AG04450 (cell line): ENCODE data around the gene PTPMT1. TPM values are rescaled to one million over a fixed set of nuclear protein-coding genes. Genes with fewer than 3 reads are reported as not detected.
A peak's percentile ranks its signal among the peaks of the same experiment; 100 is the strongest.

ENCODE experiments used
- CTCF ChIA-PET: fragments of 300-600, 350-600 bp; formaldehyde crosslinking; extraction: SDS; loops from one replicate; lab custom pipeline; 2022; ENCODE audit warnings: antibody characterized with exemption, inconsistent platforms; lab: Charles Lee
- POLR2A ChIA-PET: fragments of 350-600 bp; formaldehyde crosslinking; extraction: SDS; loops from one replicate; lab custom pipeline; 2021; ENCODE audit warnings: antibody characterized with exemption, inconsistent platforms; lab: Yijun Ruan, JAX
- DNase-seq: peaks from one replicate; pipeline ENCODE4 v3.0.0-alpha.2; 2011; ENCODE audit warnings: low read depth, low spot score
- H3K27ac ChIP-seq: one replicate; pipeline ENCODE4 v1.5.1; 2012; ENCODE audit warnings: low read depth, low read length, control low read depth
- H3K27me3 ChIP-seq: one replicate; pipeline ENCODE4 v1.6.0; 2012; ENCODE audit warnings: low read length; ENCODE audit not compliant: control insufficient read depth, insufficient read depth
- H3K4me3 ChIP-seq: 2 replicates; pipeline ENCODE4 v1.5.1; 2011; ENCODE audit warnings: mild to moderate bottlenecking, low read depth, low read length, control low read depth
- H3K9me3 ChIP-seq: 2 replicates; pipeline ENCODE4 v1.5.1; 2012; ENCODE audit warnings: low read length; ENCODE audit not compliant: control insufficient read depth, insufficient read depth
- CTCF ChIP-seq: IDR thresholded peaks from 2 replicates; pipeline ENCODE4 v1.5.1; 2011; ENCODE audit warnings: low read depth, low read length, control low read depth, inconsistent platforms
- polyA minus RNA-seq: library from RNA; depleted of rRNA, polyadenylated mRNA; stranded (reverse); fragments of >200 nt; gene quantifications from 2 replicates; pipeline ENCODE4 v1.2.3, GENCODE V29; 2011; rRNA and poly(A)+ RNA removed
- polyA plus RNA-seq: library from polyadenylated mRNA; depleted of rRNA; stranded (reverse); fragments of >200 nt; gene quantifications from 2 replicates; pipeline ENCODE4 v1.2.3, GENCODE V29; 2011; rRNA removed

The PTPMT1 gene
- polyA plus RNA-seq (39.2 and 39.5 TPM in 2 replicates), polyA minus RNA-seq (15.6 and 17.2 TPM in 2 replicates)

DNA sequence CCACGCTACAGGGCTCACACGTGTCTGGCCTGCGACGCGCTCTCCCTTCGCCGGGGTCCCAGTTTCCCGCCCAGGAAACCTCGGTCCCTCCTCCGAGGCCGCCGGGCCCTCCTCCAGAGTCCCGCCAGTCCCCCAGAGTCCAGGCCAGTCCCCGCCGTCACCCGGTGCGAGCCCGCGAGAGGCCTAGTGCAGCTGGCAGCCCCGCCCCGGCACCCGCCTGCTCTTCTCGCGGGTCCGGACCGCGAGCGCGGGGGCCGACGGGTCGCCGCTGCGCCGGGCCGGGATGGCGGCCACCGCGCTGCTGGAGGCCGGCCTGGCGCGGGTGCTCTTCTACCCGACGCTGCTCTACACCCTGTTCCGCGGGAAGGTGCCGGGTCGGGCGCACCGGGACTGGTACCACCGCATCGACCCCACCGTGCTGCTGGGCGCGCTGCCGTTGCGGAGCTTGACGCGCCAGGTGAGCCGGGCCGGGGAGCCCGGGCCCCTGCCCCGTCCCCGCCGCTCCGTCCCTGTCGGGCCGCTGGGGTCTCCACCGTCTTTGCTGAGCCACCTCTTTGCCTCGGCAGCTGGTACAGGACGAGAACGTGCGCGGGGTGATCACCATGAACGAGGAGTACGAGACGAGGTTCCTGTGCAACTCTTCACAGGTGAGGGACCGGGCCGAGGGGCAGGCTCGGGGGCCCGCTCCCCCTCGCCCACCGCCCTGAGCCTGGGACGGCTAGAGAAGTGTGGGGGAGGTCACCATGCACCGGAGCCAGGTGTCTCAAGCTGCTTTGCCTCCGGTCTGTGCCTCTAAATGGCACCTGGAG, at the start of gene PTPMT1:
Gene PTPMT1, plus strand, starts transcription at position 260 of the 809 bp plus-strand sequence. Its CDS starts 24 bp downstream, at position 284.
- Histone ChIP-seq H3K4me3 (peak within 1 kb of the TSS; percentile 82), H3K27ac (peak within 1 kb of the TSS; percentile 57), H3K27me3 (no peaks in the 10 kb centered on the region), H3K9me3 (no peaks in the 10 kb centered on the region; the same call in 1 of the 2 replicates)
- TF ChIP-seq CTCF, result no peak
- DNase-seq, result no peak
- ChIA-PET POLR2A (interaction anchor here (1.1 kb wide), 1 partner anchor 13 kb away, joined by 6 read pairs; the partner anchor contains the start of genes KBTBD4 and NDUFS3), CTCF (interaction anchor here (1.2 to 1.5 kb wide), 3 partner anchors 10 to 52 kb away, joined by 4 to 11 read pairs (median 6); partner anchors contain the start of gene CELF1)

DNA sequence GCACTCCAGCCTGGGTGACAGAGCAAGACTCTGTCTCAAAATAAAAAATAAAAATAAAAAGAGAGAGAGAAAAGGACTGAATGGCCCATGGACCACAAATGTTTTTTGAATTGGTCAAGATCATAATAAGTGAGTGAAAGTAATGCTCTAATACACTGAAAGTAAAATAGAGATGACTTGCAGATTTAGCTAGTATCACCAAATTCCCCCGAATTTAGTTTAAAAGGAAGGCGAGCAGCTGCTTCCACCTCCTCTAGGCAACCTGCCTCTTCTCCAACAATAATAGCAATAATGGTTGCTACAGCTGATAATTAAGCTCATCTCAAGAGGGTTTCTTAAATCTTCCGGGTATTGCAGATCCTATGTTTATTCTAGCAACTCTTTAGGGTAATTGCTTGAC, 49.2 kb upstream of the PTPMT1 start:
- ChIA-PET CTCF (interaction anchor here (0.6 kb wide), 1 partner anchor 16 kb away, joined by 4 read pairs; no protein-coding TSS in a partner anchor), POLR2A (interaction anchor here (0.6 to 1.5 kb wide), 2 partner anchors 18 to 30 kb away, joined by 3 read pairs; no protein-coding TSS in a partner anchor)
- H3K27ac ChIP-seq, result peak overlapping the region; percentile 34
- no peaks in the 10 kb centered on the region for H3K9me3 ChIP-seq
- no peak overlapping the region for H3K4me3 ChIP-seq
- DNase-seq, result no peak
- TF ChIP-seq CTCF, result no peak
- no peaks in the 10 kb centered on the region for H3K27me3 ChIP-seq

DNA sequence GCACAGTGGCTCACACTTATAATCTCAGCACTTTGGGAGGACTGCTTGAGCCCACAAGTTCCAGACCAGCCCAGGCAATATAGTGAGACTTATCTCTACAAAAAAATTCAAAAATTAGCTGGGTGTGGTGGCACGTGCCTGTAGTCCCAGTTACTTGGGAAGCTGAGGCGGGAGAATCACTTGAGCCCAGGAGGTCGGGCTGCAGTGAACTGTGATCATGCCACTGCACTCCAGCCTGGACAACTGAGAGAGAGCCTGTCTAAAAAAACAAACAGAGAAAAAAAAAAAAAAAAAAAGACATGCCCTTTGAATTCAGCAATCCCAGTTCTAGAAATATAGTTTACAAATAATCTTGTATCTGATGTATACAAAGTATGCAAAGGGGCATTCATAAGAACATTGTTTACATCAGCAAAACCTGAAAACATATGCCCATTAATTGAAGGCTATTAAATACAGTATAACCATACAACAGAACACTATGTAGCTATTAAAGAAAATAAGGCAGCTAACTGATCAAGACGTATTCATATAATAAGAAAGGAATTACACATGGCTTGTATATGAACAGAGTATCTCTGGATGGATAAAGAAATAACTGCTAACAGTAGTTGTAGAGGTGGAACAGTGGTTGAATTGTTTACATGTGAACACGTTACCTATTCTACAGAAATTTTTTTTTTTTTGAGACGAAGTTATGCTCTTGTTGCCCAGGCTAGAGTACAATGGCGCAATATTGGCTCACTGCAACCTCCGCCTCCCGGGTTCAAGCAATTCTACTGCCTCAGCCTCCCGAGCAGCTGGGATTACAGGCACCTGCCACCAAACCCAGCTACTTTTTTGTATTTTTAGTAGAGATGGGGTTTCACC, 48.2 kb upstream of the PTPMT1 start:
- Histone ChIP-seq H3K27ac (no peak overlapping the region), H3K9me3 (no peaks in the 10 kb centered on the region), H3K27me3 (no peaks in the 10 kb centered on the region), H3K4me3 (no peak overlapping the region)
- ChIA-PET POLR2A (interaction anchor here (0.7 to 1.0 kb wide), 2 partner anchors 20 to 35 kb away, joined by 3 read pairs; no protein-coding TSS in a partner anchor), CTCF (interaction anchor here (0.8 to 1.2 kb wide), 2 partner anchors 17 to 36 kb away, joined by 3 read pairs; no protein-coding TSS in a partner anchor)
- no peak for TF ChIP-seq CTCF
- no peak for DNase-seq

- Histone ChIP-seq H3K27ac (no peak overlapping the region), H3K9me3 (no peaks in the 10 kb centered on the region), H3K4me3 (no peak overlapping the region), H3K27me3 (no peaks in the 10 kb centered on the region)
- DNase-seq, result no peak
- no peak for TF ChIP-seq CTCF
- CTCF ChIA-PET, result interaction anchor here (0.6 to 1.1 kb wide), 5 partner anchors 15 to 106 kb away, joined by 3 to 5 read pairs (median 3); no protein-coding TSS in a partner anchor
- POLR2A ChIA-PET, result interaction anchor here (1.0 kb wide), 1 partner anchor 33 kb away, joined by 3 read pairs; no protein-coding TSS in a partner anchor
These were observed 47.0 kb upstream of the PTPMT1 start for GRCh38 chr11:47518212-47518964.
